Kidney epithelial cell (primary cell): Measurements from ENCODE around the gene ALDH3B1. TPM values are rescaled to one million over a fixed set of nuclear protein-coding genes. Genes with fewer than 3 reads are reported as not detected.

Source experiments
- DNase-seq: peaks from one replicate; pipeline ENCODE4 v3.0.0-alpha.2; 2010; ENCODE audit warnings: low read depth
- H3K27me3 ChIP-seq: 2 replicates; pipeline ENCODE4 v1.6.0; 2011; ENCODE audit warnings: low read length; ENCODE audit not compliant: control insufficient read depth, insufficient read depth
- H3K36me3 ChIP-seq: 2 replicates; pipeline ENCODE4 v1.5.1; 2011; ENCODE audit warnings: low read length; ENCODE audit not compliant: control insufficient read depth, insufficient read depth
- H3K4me3 ChIP-seq: 2 replicates; pipeline ENCODE4 v1.5.1; 2011; ENCODE audit warnings: low read depth, mild to moderate bottlenecking, control low read depth, low read length
- CTCF ChIP-seq: IDR thresholded peaks from 2 replicates; pipeline ENCODE4 v1.5.1; 2011; ENCODE audit warnings: mild to moderate bottlenecking, moderate library complexity, low read length, control low read depth, inconsistent platforms; ENCODE audit not compliant: insufficient read depth, poor library complexity, severe bottlenecking
- total RNA-seq: library from RNA; depleted of rRNA; stranded (reverse); fragments of >200 nt; gene quantifications from 2 replicates; pipeline ENCODE4 v1.2.3, GENCODE V29; 2015

The ALDH3B1 gene
- total RNA-seq, 1 donor from 2014 or later: 2.6 TPM

GRCh38 chr11:68032997-68033707 is 23.0 kb downstream of the ALDH3B1 start:
- DNase-seq: no peak
- Histone ChIP-seq H3K36me3 (peaks cover 1% of the 10 kb centered on the region), H3K4me3 (no peak overlapping the region), H3K27me3 (no peaks in the 10 kb centered on the region)
- no peak for TF ChIP-seq CTCF

GRCh38 chr11:68033708-68034045 is 23.6 kb downstream of the ALDH3B1 start:
- no peak for TF ChIP-seq CTCF
- no peak for DNase-seq
- Histone ChIP-seq H3K36me3 (peaks cover 1% of the 10 kb centered on the region), H3K4me3 (no peak overlapping the region), H3K27me3 (no peaks in the 10 kb centered on the region)

- DNase-seq: no peak
- H3K27me3 ChIP-seq: no peaks in the 10 kb centered on the region
- no peak for TF ChIP-seq CTCF
- peaks cover 1% of the 10 kb centered on the region for H3K36me3 ChIP-seq
- H3K4me3 ChIP-seq: no peak overlapping the region
Observed at GRCh38 chr11:68035266-68035876, 25.2 kb downstream of the ALDH3B1 start.

GRCh38 chr11:68036141-68036716 is 26.1 kb downstream of the ALDH3B1 start:
- no peak for TF ChIP-seq CTCF
- no peak for DNase-seq
- H3K27me3 ChIP-seq: no peaks in the 10 kb centered on the region
- no peak overlapping the region for H3K4me3 ChIP-seq
- H3K36me3 ChIP-seq: peaks cover 1% of the 10 kb centered on the region

- no peaks in the 10 kb centered on the region for H3K27me3 ChIP-seq
- no peak for DNase-seq
- H3K4me3 ChIP-seq: no peak overlapping the region
- no peak for TF ChIP-seq CTCF
- H3K36me3 ChIP-seq: peaks cover 1% of the 10 kb centered on the region
Observed at GRCh38 chr11:68036717-68037239, 26.7 kb downstream of the ALDH3B1 start.
